ENCODE results near the gene RORB. TPM values are rescaled to one million over a fixed set of nuclear protein-coding genes. Genes with fewer than 3 reads are reported as not detected.
A peak's percentile ranks its signal among the peaks of the same experiment; 100 is the strongest.

Gene RORB
- total RNA-seq (0.09 TPM), polyA plus RNA-seq (ENCODE audit: insufficient read depth in 1 of 8, insufficient read length in 8 of 8, low replicate concordance in 1 of 8) (under 1 TPM; 0.04 to 0.40 (median 0.07) TPM)
- long read RNA-seq, donor 1 = 0 reads
- long read RNA-seq, donor 2 = 0 reads
- long read RNA-seq, donor 3 = 0 reads
- long read RNA-seq, donor 4 = 0 reads
- long read RNA-seq, donor 5 = 0 reads
- long read RNA-seq, donor 6 = 0 reads
- long read RNA-seq, donor 7 = 0 reads
- long read RNA-seq, donor 8 = 0 reads
- long read RNA-seq, donor 9 = 0 reads
- long read RNA-seq, donor 10 = 0 reads
- long read RNA-seq, donor 11 = 0 reads

DNA sequence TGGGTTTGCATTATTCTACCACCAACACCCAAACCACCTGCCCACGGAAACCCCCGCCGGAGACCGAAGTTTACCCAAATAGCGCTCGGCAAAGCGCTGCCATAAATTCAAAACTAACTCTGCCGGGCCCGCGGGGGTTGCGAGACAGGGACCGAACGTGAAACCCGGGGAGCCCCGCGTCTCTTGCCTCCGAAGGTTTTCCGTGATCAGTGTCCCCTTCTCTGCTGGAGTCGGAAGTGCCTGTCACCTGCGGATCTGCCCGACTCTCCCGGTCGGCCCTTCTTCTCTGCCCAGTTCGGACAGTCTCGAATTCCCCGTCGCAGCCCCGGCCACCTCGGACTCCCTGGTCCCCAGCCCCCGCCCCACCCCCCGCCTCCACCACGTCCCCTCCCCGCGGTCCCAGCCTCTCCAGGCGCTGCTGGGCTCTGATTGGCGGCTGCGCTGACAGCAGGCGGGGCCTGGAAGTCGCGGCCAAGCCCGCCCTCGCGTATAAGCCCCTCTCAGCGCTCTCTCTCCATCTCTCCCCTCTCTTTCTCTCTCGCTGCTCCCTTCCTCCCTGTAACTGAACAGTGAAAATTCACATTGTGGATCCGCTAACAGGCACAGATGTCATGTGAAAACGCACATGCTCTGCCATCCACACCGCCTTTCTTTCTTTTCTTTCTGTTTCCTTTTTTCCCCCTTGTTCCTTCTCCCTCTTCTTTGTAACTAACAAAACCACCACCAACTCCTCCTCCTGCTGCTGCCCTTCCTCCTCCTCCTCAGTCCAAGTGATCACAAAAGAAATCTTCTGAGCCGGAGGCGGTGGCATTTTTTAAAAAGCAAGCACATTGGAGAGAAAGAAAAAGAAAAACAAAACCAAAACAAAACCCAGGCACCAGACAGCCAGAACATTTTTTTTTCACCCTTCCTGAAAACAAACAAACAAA is at the start of gene RORB:
Gene RORB (plus strand): TSS at position 517 of the 929 bp plus-strand sequence. CDS start 642 bp downstream, outside the sequence.
- no peaks in the 10 kb centered on the region for H3K36me3 ChIP-seq (ENCODE audit: control insufficient read depth, insufficient read depth, low read length)
- peaks cover 22% of the 10 kb centered on the region for H3K4me1 ChIP-seq (ENCODE audit: control insufficient read depth, insufficient read depth, low read length)
- peak; percentile 82 for DNase-seq
- peak within 1 kb of the TSS; percentile 44 for H3K4me3 ChIP-seq (ENCODE audit: low read length)
- no peak within 1 kb of the TSS for H3K27ac ChIP-seq (ENCODE audit: low read length)
- 0% methylated on average over 31 of the region's 50 CpGs for WGBS (ENCODE audit: insufficient coverage)
- H3K9me3 ChIP-seq (replicated peaks; ENCODE audit: control insufficient read depth, low read depth, low read length) = no peaks in the 10 kb centered on the region
- H3K27me3 ChIP-seq (ENCODE audit: control insufficient read depth, insufficient read depth, low read length) = peaks cover 53% of the 10 kb centered on the region

DNA sequence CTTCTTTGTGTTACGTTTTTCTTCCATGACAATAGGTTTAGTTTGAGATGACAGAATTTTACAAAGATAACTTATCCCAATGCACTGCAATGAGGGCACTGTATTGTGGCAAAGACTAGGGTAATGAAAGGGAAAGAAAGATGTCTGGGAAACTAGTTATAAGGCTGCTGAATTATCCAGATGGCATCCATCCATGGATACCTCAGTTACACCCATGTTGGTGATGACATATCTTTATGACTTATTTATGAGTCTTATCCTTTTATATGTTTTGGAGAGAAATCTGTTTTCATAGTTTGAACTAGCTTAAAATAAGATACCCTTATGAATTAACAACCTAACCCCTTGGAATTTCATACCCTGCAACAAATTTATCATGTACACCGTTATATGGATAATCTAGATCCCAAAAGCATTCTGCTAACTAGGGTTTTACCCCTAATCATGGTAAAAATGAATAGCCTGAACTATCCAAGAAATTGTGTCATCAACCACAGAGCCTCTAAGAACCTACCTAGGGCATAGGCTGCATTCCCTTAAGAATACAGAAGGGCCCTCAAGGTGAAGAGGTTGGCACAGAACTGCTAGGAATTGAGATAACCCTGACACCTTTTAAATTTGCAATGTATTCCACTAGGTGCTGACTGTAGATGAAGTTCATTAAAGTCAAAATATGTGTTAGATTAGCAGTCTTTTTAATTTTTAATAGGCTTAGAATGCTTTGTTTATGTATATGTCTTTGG is 49.5 kb upstream of the RORB start:
- H3K27ac ChIP-seq (ENCODE audit: low read length) = no peak overlapping the region
- H3K4me3 ChIP-seq (ENCODE audit: low read length) = no peak overlapping the region
- DNase-seq = no peak
- no peaks in the 10 kb centered on the region for H3K4me1 ChIP-seq (ENCODE audit: control insufficient read depth, insufficient read depth, low read length)
- WGBS (ENCODE audit: insufficient coverage) = 71% methylated on average over 1 of the region's 2 CpGs
- no peaks in the 10 kb centered on the region for H3K9me3 ChIP-seq (replicated peaks; ENCODE audit: control insufficient read depth, low read depth, low read length)
- no peaks in the 10 kb centered on the region for H3K27me3 ChIP-seq (ENCODE audit: control insufficient read depth, insufficient read depth, low read length)
- no peaks in the 10 kb centered on the region for H3K36me3 ChIP-seq (ENCODE audit: control insufficient read depth, insufficient read depth, low read length)

DNA sequence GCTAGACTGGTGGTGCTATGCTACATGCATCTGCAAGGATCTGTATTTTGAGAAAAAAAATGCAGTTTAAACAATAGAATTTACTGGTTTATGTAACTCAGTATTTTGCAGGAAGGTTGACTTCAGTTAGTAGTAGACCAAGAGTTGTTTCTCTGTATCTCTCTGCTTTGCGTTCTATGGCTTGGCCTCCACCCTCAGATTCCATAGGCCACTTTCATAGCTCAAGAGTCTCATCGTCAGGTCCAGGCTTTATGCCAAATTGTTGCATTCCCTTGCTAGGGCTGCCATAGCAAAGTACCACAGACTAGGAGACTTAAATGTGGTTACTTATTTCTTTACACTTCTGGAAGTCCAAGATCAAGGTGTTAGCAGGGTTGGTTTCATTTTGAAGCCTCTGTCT is 48.1 kb upstream of the RORB start:
- Histone ChIP-seq H3K4me3 (ENCODE audit: low read length) (no peak overlapping the region), H3K27ac (ENCODE audit: low read length) (no peak overlapping the region), H3K4me1 (ENCODE audit: control insufficient read depth, insufficient read depth, low read length) (no peaks in the 10 kb centered on the region), H3K36me3 (ENCODE audit: control insufficient read depth, insufficient read depth, low read length) (no peaks in the 10 kb centered on the region), H3K27me3 (ENCODE audit: control insufficient read depth, insufficient read depth, low read length) (no peaks in the 10 kb centered on the region), H3K9me3 (replicated peaks; ENCODE audit: control insufficient read depth, low read depth, low read length) (no peaks in the 10 kb centered on the region)
- WGBS (ENCODE audit: insufficient coverage) = 80% methylated on average over 1 of the region's 2 CpGs
- DNase-seq = no peak

DNA sequence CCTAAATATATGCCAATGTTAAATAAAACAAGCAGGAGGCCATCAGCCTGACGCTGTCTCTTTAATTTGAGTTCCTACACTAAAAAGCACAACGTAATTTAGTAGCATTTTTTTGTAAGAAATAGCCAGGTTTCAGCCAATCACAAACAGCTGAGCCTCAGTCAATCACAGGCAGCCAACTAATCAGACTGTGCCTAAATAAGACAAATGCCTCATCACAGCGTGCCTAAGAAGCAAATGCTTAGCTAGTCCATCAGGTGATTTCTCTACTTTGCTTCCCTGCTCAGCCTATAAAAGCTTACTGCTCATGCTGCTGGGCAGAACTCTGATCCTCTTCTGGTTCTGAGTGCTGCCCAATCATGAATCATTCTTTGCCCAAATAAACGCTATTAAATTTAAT is 38.3 kb upstream of the RORB start:
- DNase-seq = no peak
- Histone ChIP-seq H3K27me3 (ENCODE audit: control insufficient read depth, insufficient read depth, low read length) (no peaks in the 10 kb centered on the region), H3K27ac (ENCODE audit: low read length) (no peak overlapping the region), H3K4me1 (ENCODE audit: control insufficient read depth, insufficient read depth, low read length) (no peaks in the 10 kb centered on the region), H3K36me3 (ENCODE audit: control insufficient read depth, insufficient read depth, low read length) (no peaks in the 10 kb centered on the region), H3K9me3 (replicated peaks; ENCODE audit: control insufficient read depth, low read depth, low read length) (no peaks in the 10 kb centered on the region), H3K4me3 (ENCODE audit: low read length) (no peak overlapping the region)
- WGBS (ENCODE audit: insufficient coverage) = 60% methylated on average over 2 of the region's 4 CpGs

DNA sequence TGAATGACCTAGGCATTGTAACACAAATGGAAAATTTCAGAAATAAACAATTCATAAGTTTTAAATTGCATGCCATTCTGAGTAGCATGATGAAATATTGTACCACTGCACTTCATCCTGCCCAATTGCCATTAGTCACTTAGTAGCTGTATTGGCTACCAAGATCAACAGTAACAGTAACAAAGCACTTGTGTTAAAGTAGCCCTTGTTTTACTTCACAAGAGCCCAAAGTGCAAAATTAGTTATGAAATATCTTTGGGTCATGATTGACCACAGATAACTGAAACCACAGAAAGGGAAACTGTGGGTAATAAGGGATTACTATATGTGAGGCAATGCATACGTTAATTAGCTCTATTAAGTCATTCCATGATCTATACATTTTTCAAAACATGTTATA is 33.3 kb upstream of the RORB start:
- Histone ChIP-seq H3K4me3 (ENCODE audit: low read length) (no peak overlapping the region), H3K9me3 (replicated peaks; ENCODE audit: control insufficient read depth, low read depth, low read length) (no peaks in the 10 kb centered on the region), H3K4me1 (ENCODE audit: control insufficient read depth, insufficient read depth, low read length) (no peaks in the 10 kb centered on the region), H3K27ac (ENCODE audit: low read length) (no peak overlapping the region), H3K36me3 (ENCODE audit: control insufficient read depth, insufficient read depth, low read length) (no peaks in the 10 kb centered on the region), H3K27me3 (ENCODE audit: control insufficient read depth, insufficient read depth, low read length) (no peaks in the 10 kb centered on the region)
- WGBS (ENCODE audit: insufficient coverage) = no CpG with 5 or more reads among the region's 1 CpG
- DNase-seq = no peak

DNA sequence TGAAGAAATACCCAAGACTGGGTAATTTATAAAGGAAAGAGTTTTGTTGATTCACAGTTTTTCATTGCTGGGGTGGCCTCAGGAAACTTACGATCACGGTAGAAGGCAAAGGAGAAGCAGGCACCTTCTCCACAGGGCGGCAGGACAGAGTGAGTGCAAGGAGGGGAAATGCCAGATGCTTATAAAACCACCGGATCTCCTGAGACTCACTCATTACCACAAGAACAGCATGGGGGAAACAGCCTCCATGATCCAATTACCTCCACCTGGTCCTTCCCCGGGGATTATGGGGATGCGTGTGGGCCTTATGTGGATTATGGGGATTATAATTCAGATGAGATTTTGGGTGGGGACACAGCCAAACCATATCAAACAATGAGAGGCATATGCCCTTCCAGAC is 18.5 kb upstream of the RORB start:
- no peaks in the 10 kb centered on the region for H3K4me1 ChIP-seq (ENCODE audit: control insufficient read depth, insufficient read depth, low read length)
- no peaks in the 10 kb centered on the region for H3K9me3 ChIP-seq (replicated peaks; ENCODE audit: control insufficient read depth, low read depth, low read length)
- 100% methylated on average over 1 of the region's 6 CpGs for WGBS (ENCODE audit: insufficient coverage)
- no peak overlapping the region for H3K27ac ChIP-seq (ENCODE audit: low read length)
- no peaks in the 10 kb centered on the region for H3K36me3 ChIP-seq (ENCODE audit: control insufficient read depth, insufficient read depth, low read length)
- no peak overlapping the region for H3K4me3 ChIP-seq (ENCODE audit: low read length)
- no peaks in the 10 kb centered on the region for H3K27me3 ChIP-seq (ENCODE audit: control insufficient read depth, insufficient read depth, low read length)
- no peak for DNase-seq

DNA sequence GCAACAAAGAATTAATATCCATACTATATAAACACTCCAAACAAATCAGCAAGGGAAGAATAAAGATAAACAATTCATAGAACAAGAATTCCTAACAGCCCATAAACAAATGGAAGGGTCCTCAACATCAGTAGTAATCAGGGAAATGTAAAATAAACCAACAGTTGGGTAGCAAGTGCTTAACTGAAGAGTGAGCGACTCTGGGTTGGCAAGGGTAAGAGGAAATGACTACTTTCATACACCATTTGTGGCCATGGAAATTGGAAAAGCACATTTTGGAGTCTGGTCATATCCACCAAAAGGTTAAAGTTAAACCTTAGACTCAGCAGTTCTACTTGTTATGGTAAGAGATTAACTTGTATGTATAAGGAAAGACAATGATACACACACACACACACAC is 17.4 kb upstream of the RORB start:
- no peak for DNase-seq
- no peaks in the 10 kb centered on the region for H3K27me3 ChIP-seq (ENCODE audit: control insufficient read depth, insufficient read depth, low read length)
- WGBS (ENCODE audit: insufficient coverage) = no CpG with 5 or more reads among the region's 1 CpG
- H3K4me1 ChIP-seq (ENCODE audit: control insufficient read depth, insufficient read depth, low read length) = no peaks in the 10 kb centered on the region
- no peak overlapping the region for H3K4me3 ChIP-seq (ENCODE audit: low read length)
- H3K27ac ChIP-seq (ENCODE audit: low read length) = no peak overlapping the region
- no peaks in the 10 kb centered on the region for H3K9me3 ChIP-seq (replicated peaks; ENCODE audit: control insufficient read depth, low read depth, low read length)
- H3K36me3 ChIP-seq (ENCODE audit: control insufficient read depth, insufficient read depth, low read length) = no peaks in the 10 kb centered on the region

DNA sequence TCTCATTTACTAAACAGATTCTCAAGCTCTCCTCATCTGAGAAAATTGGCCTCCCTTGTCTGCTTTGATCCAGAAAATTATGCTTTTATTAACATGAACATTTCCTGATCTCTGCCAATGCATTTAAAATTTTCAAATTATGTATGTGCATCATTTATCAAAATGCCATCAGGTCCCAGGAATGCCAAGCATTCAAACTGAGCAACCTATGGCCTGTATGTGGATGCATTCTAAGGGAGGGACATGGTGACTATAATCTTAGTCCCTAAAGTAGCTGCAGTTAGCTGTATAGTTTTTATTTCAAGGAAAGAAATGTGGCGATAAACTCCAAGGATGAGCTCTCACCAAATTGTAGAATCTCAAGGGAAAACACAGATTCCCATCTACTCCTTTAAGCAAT is 9.7 kb upstream of the RORB start:
- Histone ChIP-seq H3K27me3 (ENCODE audit: control insufficient read depth, insufficient read depth, low read length) (no peaks in the 10 kb centered on the region), H3K4me3 (ENCODE audit: low read length) (no peak overlapping the region), H3K27ac (ENCODE audit: low read length) (no peak overlapping the region), H3K4me1 (ENCODE audit: control insufficient read depth, insufficient read depth, low read length) (no peaks in the 10 kb centered on the region), H3K9me3 (replicated peaks; ENCODE audit: control insufficient read depth, low read depth, low read length) (no peaks in the 10 kb centered on the region), H3K36me3 (ENCODE audit: control insufficient read depth, insufficient read depth, low read length) (no peaks in the 10 kb centered on the region)
- no peak for DNase-seq
- no CpG with 5 or more reads among the region's 1 CpG for WGBS (ENCODE audit: insufficient coverage)

DNA sequence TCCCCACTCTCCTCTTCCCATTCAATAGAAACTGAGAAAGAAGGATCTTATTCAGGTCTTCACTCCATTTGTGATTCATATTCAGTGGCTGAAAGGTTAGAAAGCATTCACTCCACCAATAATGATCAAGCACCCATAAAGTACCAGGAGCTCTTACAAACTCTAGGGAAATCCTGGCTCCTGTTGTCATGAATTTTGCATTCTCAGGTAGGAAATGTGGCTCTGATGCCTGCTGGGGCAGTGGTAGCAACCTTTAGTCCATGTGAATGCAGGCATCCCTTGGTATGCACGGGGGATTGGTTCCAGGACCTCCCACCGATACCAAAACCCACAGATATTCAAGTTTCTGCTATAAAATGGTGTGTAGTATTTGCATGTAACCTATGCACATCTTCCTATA is 3.6 kb upstream of the RORB start:
- Histone ChIP-seq H3K27me3 (ENCODE audit: control insufficient read depth, insufficient read depth, low read length) (peaks cover 25% of the 10 kb centered on the region), H3K4me3 (ENCODE audit: low read length) (no peak overlapping the region), H3K4me1 (ENCODE audit: control insufficient read depth, insufficient read depth, low read length) (peaks cover 11% of the 10 kb centered on the region), H3K27ac (ENCODE audit: low read length) (no peak overlapping the region), H3K9me3 (replicated peaks; ENCODE audit: control insufficient read depth, low read depth, low read length) (no peaks in the 10 kb centered on the region), H3K36me3 (ENCODE audit: control insufficient read depth, insufficient read depth, low read length) (no peaks in the 10 kb centered on the region)
- no CpG with 5 or more reads among the region's 2 CpGs for WGBS (ENCODE audit: insufficient coverage)
- no peak for DNase-seq

DNA sequence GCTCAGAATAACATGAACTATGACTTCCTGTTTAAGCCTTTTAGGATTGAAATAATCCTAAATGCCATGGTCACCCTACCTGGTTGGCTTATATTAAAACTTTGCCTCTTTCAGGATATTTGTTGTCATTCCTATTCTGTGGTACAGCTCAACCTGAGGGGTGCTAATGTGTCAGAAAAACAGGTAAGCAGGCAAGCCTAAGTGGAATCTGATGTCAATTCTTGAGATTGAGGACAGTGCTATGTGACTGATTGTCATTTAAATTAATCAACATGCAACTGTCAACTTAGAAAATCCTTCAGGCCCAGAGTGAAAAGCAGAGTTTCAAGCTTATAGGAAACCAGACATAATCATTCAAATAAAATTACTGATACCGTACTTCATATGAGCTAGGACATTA is 2.6 kb upstream of the RORB start:
- no peak for DNase-seq
- WGBS (ENCODE audit: insufficient coverage) = no CpG with 5 or more reads among the region's 1 CpG
- H3K27ac ChIP-seq (ENCODE audit: low read length) = no peak overlapping the region
- H3K9me3 ChIP-seq (replicated peaks; ENCODE audit: control insufficient read depth, low read depth, low read length) = no peaks in the 10 kb centered on the region
- peaks cover 35% of the 10 kb centered on the region for H3K27me3 ChIP-seq (ENCODE audit: control insufficient read depth, insufficient read depth, low read length)
- H3K4me3 ChIP-seq (ENCODE audit: low read length) = no peak overlapping the region
- peaks cover 20% of the 10 kb centered on the region for H3K4me1 ChIP-seq (ENCODE audit: control insufficient read depth, insufficient read depth, low read length)
- H3K36me3 ChIP-seq (ENCODE audit: control insufficient read depth, insufficient read depth, low read length) = no peaks in the 10 kb centered on the region

Measured in muscle of leg (tissue), 16 donors.